Ascending aorta (tissue), 2 donors: ENCODE measurements around the gene PPFIBP2. TPM values are rescaled to one million over a fixed set of nuclear protein-coding genes. Genes with fewer than 3 reads are reported as not detected.

Experiments
- DNase-seq, 2 donors: peaks; one replicate each; pipeline ENCODE4 v3.0.0-alpha.2; 2019; ENCODE audit warnings: low spot score in 2 of 2
- H3K27ac ChIP-seq, 2 donors: fragments of 200-600 bp; sonication (generic); one replicate each; pipeline ENCODE4 v1.5.1; 2016 to 2017; ENCODE audit warnings: mild to moderate bottlenecking in 1 of 2
- H3K27me3 ChIP-seq: fragments of 200-600 bp; sonication (generic); one replicate; pipeline ENCODE4 v1.5.1; 2017
- H3K36me3 ChIP-seq, 2 donors: fragments of 200-600 bp; sonication (generic); one replicate each; pipeline ENCODE4 v1.5.1; 2016
- H3K4me1 ChIP-seq, 2 donors: fragments of 200-600 bp; sonication (generic); one replicate each; pipeline ENCODE4 v1.5.1; 2016 to 2017; ENCODE audit warnings: mild to moderate bottlenecking in 1 of 2
- H3K4me3 ChIP-seq, 2 donors: fragments of 200-600 bp; sonication (generic); one replicate each; pipeline ENCODE4 v1.5.1; 2016 to 2017; ENCODE audit warnings: mild to moderate bottlenecking in 1 of 2
- H3K9me3 ChIP-seq, 2 donors: fragments of 200-600 bp; sonication (generic); one replicate each; pipeline ENCODE4 v1.5.1; 2016
- intact Hi-C: fragments of 100-400 bp; cut with DNase I; formaldehyde crosslinking; loops from one replicate; pipeline ENCODE4 v1.15.1; 2023
- total RNA-seq: library from RNA; depleted of rRNA; stranded (reverse); fragments of >200 nt; gene quantifications from one replicate; pipeline ENCODE4 v1.1.0, GENCODE V29; 2016
- TF ChIP-seq, protein P1 (sequence below), 3 experiments: fragments of 200-600 bp in 2 of 3; fragments of 450-650 bp in 1 of 3; sonication (generic) in 2 of 3; IDR thresholded peaks; one replicate each; pipeline ENCODE4 v1.5.1; 2016 to 2019; ENCODE audit warnings: antibody characterized with exemption in 3 of 3, mild to moderate bottlenecking in 1 of 3, moderate library complexity in 1 of 3

PPFIBP2 gene
- total RNA-seq, 1 donor from 2014 or later: 4.2 TPM

DNA sequence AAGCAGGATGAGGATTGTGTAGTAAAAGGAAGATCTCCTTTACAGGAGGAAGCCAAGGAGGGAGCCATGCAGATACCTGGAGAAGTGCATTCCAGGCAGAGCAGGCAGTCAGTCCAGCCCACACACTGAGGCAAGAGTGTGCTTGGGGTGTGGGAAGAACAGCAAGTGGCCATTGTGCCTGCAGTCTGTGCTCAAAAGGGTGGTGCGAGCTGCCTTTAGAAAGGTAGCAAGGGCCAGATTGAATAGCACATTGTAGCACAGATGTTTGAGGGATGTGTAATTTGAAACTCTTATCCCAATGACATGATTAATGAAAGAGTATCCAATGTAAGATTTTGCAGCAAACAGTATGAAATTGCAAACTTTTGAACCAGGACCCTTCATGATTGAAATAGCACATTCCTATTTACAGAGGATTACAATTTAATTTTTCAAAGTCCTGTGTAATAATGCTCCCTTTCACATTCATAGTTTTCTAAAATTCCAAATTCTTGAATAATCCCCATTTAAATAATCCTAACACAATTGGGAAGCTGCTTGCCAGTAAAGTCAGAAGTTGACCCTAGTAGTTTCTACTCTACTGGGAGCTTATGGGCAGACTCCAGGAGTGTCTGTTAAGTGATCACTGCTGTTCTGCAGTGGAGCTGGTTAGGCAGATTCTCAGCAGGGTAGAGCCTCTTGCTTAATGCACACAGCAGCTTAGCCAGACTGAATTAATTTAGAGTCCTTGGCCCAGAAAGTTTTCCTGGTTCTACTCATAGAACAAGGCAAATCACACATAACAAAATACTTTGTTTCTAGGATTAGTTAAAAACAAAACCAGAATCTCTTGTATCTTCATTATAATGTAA is 81.4 kb downstream of the PPFIBP2 start:
- no peaks in the 10 kb centered on the region for H3K27me3 ChIP-seq
- peaks cover 0 to 15% of the 10 kb centered on the region in 2 donors for H3K4me1 ChIP-seq
- DNase-seq: no peak
- intact Hi-C loops: no loop called here
- no peaks in the 10 kb centered on the region for H3K9me3 ChIP-seq
- TF ChIP-seq, protein P1, sequence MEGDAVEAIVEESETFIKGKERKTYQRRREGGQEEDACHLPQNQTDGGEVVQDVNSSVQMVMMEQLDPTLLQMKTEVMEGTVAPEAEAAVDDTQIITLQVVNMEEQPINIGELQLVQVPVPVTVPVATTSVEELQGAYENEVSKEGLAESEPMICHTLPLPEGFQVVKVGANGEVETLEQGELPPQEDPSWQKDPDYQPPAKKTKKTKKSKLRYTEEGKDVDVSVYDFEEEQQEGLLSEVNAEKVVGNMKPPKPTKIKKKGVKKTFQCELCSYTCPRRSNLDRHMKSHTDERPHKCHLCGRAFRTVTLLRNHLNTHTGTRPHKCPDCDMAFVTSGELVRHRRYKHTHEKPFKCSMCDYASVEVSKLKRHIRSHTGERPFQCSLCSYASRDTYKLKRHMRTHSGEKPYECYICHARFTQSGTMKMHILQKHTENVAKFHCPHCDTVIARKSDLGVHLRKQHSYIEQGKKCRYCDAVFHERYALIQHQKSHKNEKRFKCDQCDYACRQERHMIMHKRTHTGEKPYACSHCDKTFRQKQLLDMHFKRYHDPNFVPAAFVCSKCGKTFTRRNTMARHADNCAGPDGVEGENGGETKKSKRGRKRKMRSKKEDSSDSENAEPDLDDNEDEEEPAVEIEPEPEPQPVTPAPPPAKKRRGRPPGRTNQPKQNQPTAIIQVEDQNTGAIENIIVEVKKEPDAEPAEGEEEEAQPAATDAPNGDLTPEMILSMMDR (IDR thresholded peaks at IDR 0.05): no peak
- no peak overlapping the region for H3K27ac ChIP-seq
- H3K36me3 ChIP-seq: peaks cover 3 to 17% of the 10 kb centered on the region in 2 donors
- no peak overlapping the region for H3K4me3 ChIP-seq

DNA sequence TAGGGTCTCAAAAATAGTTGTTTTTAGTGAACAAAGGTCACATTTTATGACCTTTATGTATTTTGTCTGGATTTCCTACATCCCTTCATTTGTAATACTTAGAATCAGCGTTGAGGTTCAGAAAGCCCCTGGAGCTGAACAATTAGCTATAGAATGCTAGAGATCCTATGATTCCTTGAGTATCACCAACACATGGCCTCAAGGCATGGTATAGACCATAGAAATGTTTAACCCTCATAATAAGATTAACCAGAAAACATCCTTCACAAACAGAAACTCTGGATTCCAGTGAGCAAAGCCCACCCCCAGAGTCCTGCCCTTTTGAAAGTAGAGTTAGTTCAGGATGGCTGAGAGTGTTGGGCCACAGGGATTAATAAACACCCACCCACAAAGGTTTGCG is 82.2 kb downstream of the PPFIBP2 start:
- TF ChIP-seq, protein P1 (IDR thresholded peaks at IDR 0.05): no peak
- no peak overlapping the region for H3K4me3 ChIP-seq
- peaks cover 0 to 15% of the 10 kb centered on the region in 2 donors for H3K4me1 ChIP-seq
- H3K9me3 ChIP-seq: no peaks in the 10 kb centered on the region
- intact Hi-C loops: no loop called here
- H3K27me3 ChIP-seq: no peaks in the 10 kb centered on the region
- H3K27ac ChIP-seq: no peak overlapping the region
- DNase-seq: peak in 1 of 2 donors; percentile 31
- peaks cover 8 to 17% of the 10 kb centered on the region in 2 donors for H3K36me3 ChIP-seq

DNA sequence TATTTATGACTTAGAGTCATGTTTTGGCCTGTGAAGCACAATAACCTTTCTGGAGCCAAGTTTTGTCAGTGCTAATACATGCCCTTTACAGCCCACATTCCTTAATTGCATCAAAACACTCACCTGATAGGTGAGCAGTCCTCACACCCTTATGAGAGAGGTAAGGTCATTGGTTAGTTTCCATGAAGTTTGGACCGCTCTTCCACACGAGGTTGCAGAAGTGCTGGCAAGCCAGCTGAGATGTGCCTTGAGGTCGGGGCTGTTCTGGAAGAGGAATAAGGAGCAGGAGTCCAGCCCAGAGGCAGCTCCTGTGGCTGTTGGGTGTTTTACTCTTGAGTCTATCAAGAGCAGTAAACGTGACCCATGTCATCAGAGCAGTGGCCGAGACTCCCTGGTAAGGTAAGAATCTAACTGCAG is 83.2 kb downstream of the PPFIBP2 start:
- no peaks in the 10 kb centered on the region for H3K27me3 ChIP-seq
- H3K9me3 ChIP-seq: no peaks in the 10 kb centered on the region
- DNase-seq: peak in 1 of 2 donors; percentile 56
- TF ChIP-seq, protein P1 (IDR thresholded peaks at IDR 0.05): no peak
- H3K27ac ChIP-seq: no peak overlapping the region
- H3K4me1 ChIP-seq: peaks cover 0 to 15% of the 10 kb centered on the region in 2 donors
- H3K4me3 ChIP-seq: no peak overlapping the region
- peaks cover 13 to 17% of the 10 kb centered on the region in 2 donors for H3K36me3 ChIP-seq
- intact Hi-C loops: no loop called here

DNA sequence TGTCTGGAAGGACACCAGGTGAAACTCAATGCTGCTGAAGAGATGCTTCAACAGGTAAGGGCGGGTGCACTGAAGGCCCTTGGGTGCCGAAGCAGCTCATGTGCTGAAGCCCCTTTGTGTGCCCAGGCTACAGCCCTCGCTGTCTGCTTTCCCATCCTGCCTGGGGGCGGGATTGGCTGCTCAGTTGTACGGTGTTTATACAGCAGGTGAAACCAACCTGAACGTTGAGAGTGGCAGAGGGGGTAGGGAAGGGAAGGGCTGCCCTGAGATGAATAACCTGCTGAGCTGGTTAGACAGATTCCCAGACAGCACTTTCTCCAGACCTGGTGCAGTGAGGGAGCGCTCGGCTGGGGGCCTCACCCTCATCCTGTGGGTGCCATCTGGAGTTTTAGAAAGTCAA is 83.8 kb downstream of the PPFIBP2 start:
- intact Hi-C loops: no loop called here
- peak in 1 of 2 donors; percentile 61 for DNase-seq
- Histone ChIP-seq H3K4me3 (no peak overlapping the region), H3K9me3 (no peaks in the 10 kb centered on the region), H3K27ac (no peak overlapping the region), H3K4me1 (peaks cover 0 to 9% of the 10 kb centered on the region in 2 donors), H3K36me3 (peaks cover 13 to 17% of the 10 kb centered on the region in 2 donors), H3K27me3 (no peaks in the 10 kb centered on the region)
- TF ChIP-seq, protein P1 (IDR thresholded peaks at IDR 0.05): no peak

DNA sequence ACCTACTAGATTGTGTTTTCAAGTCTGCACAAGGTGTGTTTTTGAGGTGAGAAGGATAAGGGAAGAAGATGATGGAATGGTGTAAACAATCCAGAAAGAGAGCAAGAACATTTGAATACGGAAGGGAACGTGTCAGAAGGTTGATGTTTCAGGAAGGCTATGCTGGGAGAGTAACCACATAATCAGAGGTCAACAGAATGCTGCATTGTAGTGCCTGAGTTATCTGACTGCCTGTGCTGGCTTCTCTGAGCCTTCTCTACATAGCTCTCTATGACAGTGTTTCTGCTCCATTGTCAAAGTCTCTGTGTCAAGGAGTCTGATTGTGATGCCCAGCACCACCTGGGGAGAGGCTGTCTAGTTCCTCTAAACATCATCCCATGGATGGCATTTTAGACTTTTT is 85.4 kb downstream of the PPFIBP2 start:
- Histone ChIP-seq H3K4me1 (no peaks in the 10 kb centered on the region), H3K27ac (no peak overlapping the region)

More for the DNA sequence above, 85.4 kb downstream of the PPFIBP2 start:
- Histone ChIP-seq H3K27me3 (no peaks in the 10 kb centered on the region), H3K36me3 (peaks cover 10 to 13% of the 10 kb centered on the region in 2 donors), H3K9me3 (no peaks in the 10 kb centered on the region), H3K4me3 (no peak overlapping the region)
- DNase-seq: peak in 1 of 2 donors; percentile 24
- intact Hi-C loops: no loop called here
- TF ChIP-seq, protein P1 (IDR thresholded peaks at IDR 0.05): no peak
